MM.1S (cell line): Measurements from ENCODE around the gene TJP1.

Experiments
- EZH2 ChIP-seq: fragments of 300-600 bp; sonication (generic); optimal IDR thresholded peaks from 2 replicates; pipeline ENCODE3; 2017; ENCODE audit warnings: low read depth, mild to moderate bottlenecking, antibody characterized with exemption, low read length, mixed read lengths
- EZH2phosphoT487 ChIP-seq: fragments of 300-600 bp; sonication (generic); IDR thresholded peaks from 2 replicates; pipeline ENCODE4 v1.6.1; 2018; ENCODE audit warnings: antibody characterized with exemption, low read length
- TF ChIP-seq, protein P1 (sequence below): fragments of 300-600 bp; sonication (generic); IDR thresholded peaks from 2 replicates; pipeline ENCODE4 v1.5.1; 2016; ENCODE audit warnings: antibody characterized with exemption, low read length, mixed read lengths

DNA sequence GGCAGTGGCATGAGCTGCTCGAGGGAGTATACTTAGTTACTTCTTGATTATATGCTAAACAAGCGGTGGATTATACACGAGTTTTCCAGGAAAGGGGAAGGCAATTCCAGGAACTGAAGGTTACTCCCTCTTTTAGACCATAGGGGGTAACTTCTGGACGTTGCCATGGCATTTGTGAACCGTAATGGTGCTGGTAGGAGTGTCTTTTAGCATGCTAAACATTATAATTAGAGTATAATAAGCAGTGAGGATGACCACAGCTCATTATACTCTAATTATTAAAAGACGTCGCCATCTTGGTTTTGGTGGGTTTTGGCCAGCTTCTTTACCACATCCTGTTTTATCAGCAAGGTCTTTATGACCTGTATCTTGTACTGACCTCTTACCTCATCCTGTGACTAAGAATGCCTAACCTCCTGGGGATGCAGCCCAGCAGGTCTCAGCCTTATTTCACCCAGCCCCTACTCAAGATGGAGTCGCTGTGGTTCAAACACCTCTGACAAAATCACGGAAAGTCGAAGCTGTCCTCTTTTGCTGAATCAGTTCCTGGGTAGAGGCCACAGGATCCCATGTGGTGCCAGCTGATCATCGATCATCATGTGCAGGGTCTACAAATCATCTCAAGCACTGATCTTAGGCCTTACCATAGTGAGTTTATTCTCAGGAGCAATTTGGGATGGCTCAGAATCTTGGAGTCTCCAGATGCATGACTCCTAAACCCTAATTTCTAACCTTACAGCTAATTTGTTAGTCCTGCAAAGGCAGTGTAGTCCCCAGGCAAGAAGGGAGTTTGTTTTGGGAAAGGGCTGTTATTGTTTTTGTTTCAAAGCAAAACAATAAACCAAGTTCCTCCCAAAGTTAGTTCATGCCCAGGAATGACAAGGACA lies 149.1 kb downstream of the TJP1 start:
- TF ChIP-seq, protein P1, sequence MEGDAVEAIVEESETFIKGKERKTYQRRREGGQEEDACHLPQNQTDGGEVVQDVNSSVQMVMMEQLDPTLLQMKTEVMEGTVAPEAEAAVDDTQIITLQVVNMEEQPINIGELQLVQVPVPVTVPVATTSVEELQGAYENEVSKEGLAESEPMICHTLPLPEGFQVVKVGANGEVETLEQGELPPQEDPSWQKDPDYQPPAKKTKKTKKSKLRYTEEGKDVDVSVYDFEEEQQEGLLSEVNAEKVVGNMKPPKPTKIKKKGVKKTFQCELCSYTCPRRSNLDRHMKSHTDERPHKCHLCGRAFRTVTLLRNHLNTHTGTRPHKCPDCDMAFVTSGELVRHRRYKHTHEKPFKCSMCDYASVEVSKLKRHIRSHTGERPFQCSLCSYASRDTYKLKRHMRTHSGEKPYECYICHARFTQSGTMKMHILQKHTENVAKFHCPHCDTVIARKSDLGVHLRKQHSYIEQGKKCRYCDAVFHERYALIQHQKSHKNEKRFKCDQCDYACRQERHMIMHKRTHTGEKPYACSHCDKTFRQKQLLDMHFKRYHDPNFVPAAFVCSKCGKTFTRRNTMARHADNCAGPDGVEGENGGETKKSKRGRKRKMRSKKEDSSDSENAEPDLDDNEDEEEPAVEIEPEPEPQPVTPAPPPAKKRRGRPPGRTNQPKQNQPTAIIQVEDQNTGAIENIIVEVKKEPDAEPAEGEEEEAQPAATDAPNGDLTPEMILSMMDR = no peak
- TF ChIP-seq EZH2 = no peak
- TF ChIP-seq EZH2phosphoT487 = no peak
